Activated T-helper 1 cell treated with anti-CD3 and anti-CD28 coated beads, Interleukin-12 subunit alpha, Interleukin-12 subunit beta, Interleukin-2, Interleukin-4 antibody, amounts not matched to agents 30 ng/mL and 10 ng/mL and 1 ng/mL, durations not matched to agents 14 hours and 24 hours and 36 hours (primary cell): ENCODE measurements around the gene SUOX. TPM values are rescaled to one million over a fixed set of nuclear protein-coding genes. Genes with fewer than 3 reads are reported as not detected.
"Not testable (repeated sequence)": the region's sequence is repeated elsewhere in the genome, so short reads cannot be mapped to it uniquely, and the experiment has no call there.

Source experiments
- DNase-seq: peaks from one replicate; pipeline ENCODE4 v3.0.0; 2021; ENCODE audit warnings: low spot score
- H3K27ac Mint-ChIP-seq: one replicate; pipeline ENCODE4 v1.8.0; 2021; ENCODE audit warnings: mild to moderate bottlenecking, mixed read lengths
- H3K27me3 Mint-ChIP-seq: one replicate; pipeline ENCODE4 v1.8.0; 2022; ENCODE audit warnings: mild to moderate bottlenecking, moderate library complexity, mixed read lengths; ENCODE audit not compliant: insufficient read depth
- H3K36me3 Mint-ChIP-seq: one replicate; pipeline ENCODE4 v1.8.0; 2021; ENCODE audit warnings: low read depth, mixed read lengths
- H3K4me1 Mint-ChIP-seq: one replicate; pipeline ENCODE4 v1.8.0; 2021; ENCODE audit warnings: low read depth, mixed read lengths
- H3K4me3 Mint-ChIP-seq: one replicate; pipeline ENCODE4 v1.8.0; 2021; ENCODE audit warnings: mild to moderate bottlenecking, moderate library complexity, mixed read lengths
- H3K9me3 Mint-ChIP-seq: one replicate; pipeline ENCODE4 v1.8.0; 2021; ENCODE audit warnings: mixed read lengths
- intact Hi-C: fragments of 100-400 bp; cut with micrococcal nuclease; formaldehyde crosslinking; loops from one replicate; pipeline ENCODE4 v1.15.1; 2024
- total RNA-seq: library from RNA; stranded (reverse); gene quantifications from 2 replicates; pipeline ENCODE4 v1.2.3, GENCODE V29; 2022

The SUOX gene
- total RNA-seq, 1 donor from 2014 or later = 12.0 TPM

- peaks cover 56% of the 10 kb centered on the region for H3K36me3 Mint-ChIP-seq
- intact Hi-C loops = no loop called here
- no peak for DNase-seq
- no peaks in the 10 kb centered on the region for H3K9me3 Mint-ChIP-seq
- no peaks in the 10 kb centered on the region for H3K27me3 Mint-ChIP-seq
- H3K4me3 Mint-ChIP-seq = no peak overlapping the region
- peaks cover 67% of the 10 kb centered on the region for H3K4me1 Mint-ChIP-seq
- peak overlapping the region; percentile 84 for H3K27ac Mint-ChIP-seq
These were observed 40.1 kb downstream of the SUOX start for GRCh38 chr12:56037161-56037560.

GRCh38 chr12:56038022-56038655 lies 41.1 kb downstream of the SUOX start:
- H3K4me1 Mint-ChIP-seq = peaks cover 64% of the 10 kb centered on the region
- H3K27me3 Mint-ChIP-seq = no peaks in the 10 kb centered on the region
- peak overlapping the region; percentile 44 for H3K4me3 Mint-ChIP-seq
- peaks cover 55% of the 10 kb centered on the region for H3K36me3 Mint-ChIP-seq
- H3K9me3 Mint-ChIP-seq = no peaks in the 10 kb centered on the region
- intact Hi-C loops = no loop called here
- no peak for DNase-seq
- H3K27ac Mint-ChIP-seq = peak overlapping the region; percentile 49

GRCh38 chr12:56040151-56040550 lies 43.1 kb downstream of the SUOX start:
- peak overlapping the region; percentile 97 for H3K4me3 Mint-ChIP-seq
- H3K27ac Mint-ChIP-seq = peak overlapping the region; percentile 89
- DNase-seq = no peak
- no peaks in the 10 kb centered on the region for H3K27me3 Mint-ChIP-seq
- H3K4me1 Mint-ChIP-seq = peaks cover 66% of the 10 kb centered on the region
- no peaks in the 10 kb centered on the region for H3K9me3 Mint-ChIP-seq
- intact Hi-C loops = loop anchor here (2.0 to 10.0 kb wide), 3 partner anchors 119 to 182 kb away; partner anchors contain the start of genes MYL6, NABP2, RNF41 and SMARCC2
- peaks cover 61% of the 10 kb centered on the region for H3K36me3 Mint-ChIP-seq

GRCh38 chr12:56040963-56041551 lies 44.0 kb downstream of the SUOX start:
- Mint-ChIP-seq H3K36me3 (peaks cover 56% of the 10 kb centered on the region), H3K9me3 (no peaks in the 10 kb centered on the region), H3K4me1 (peaks cover 57% of the 10 kb centered on the region), H3K4me3 (peak overlapping the region; percentile 97), H3K27me3 (no peaks in the 10 kb centered on the region), H3K27ac (peak overlapping the region; percentile 89)
- intact Hi-C loops = loop anchor here (1.0 to 10.0 kb wide), 14 partner anchors 12 to 303 kb away; partner anchors contain the start of genes DNAJC14, IKZF4, MYL6 and NABP2
- DNase-seq = no peak

- intact Hi-C loops = loop anchor here (1.0 to 10.0 kb wide), 14 partner anchors 12 to 303 kb away; partner anchors contain the start of genes DNAJC14, IKZF4, MYL6 and NABP2
- peak within 1 kb of the TSS; percentile 97 for H3K4me3 Mint-ChIP-seq
- peak within 1 kb of the TSS; percentile 97 for H3K27ac Mint-ChIP-seq
- peak; percentile 90 for DNase-seq
- peaks cover 49% of the 10 kb centered on the region for H3K4me1 Mint-ChIP-seq
- no peaks in the 10 kb centered on the region for H3K27me3 Mint-ChIP-seq
- H3K9me3 Mint-ChIP-seq = no peaks in the 10 kb centered on the region
- peaks cover 51% of the 10 kb centered on the region for H3K36me3 Mint-ChIP-seq
These were observed 44.7 kb downstream of the SUOX start, which contains the start of gene RPS26 for GRCh38 chr12:56041552-56042429. Gene RPS26, plus strand, starts transcription at chr12:56041918. Its CDS starts 249 bp downstream, at chr12:56042167.

GRCh38 chr12:56042430-56042813 lies 45.3 kb downstream of the SUOX start:
- not testable (repeated sequence) for DNase-seq, H3K9me3 Mint-ChIP-seq, H3K27me3 Mint-ChIP-seq
- H3K27ac Mint-ChIP-seq = peak overlapping the region; percentile 97
- H3K4me3 Mint-ChIP-seq = peak overlapping the region; percentile 97
- peaks cover 48% of the 10 kb centered on the region for H3K4me1 Mint-ChIP-seq
- intact Hi-C loops = loop anchor here (5.0 to 10.0 kb wide), 2 partner anchors 142 to 180 kb away; partner anchors contain the start of genes NABP2, RNF41 and SMARCC2
- peaks cover 47% of the 10 kb centered on the region for H3K36me3 Mint-ChIP-seq

GRCh38 chr12:56042843-56043242 lies 45.8 kb downstream of the SUOX start:
- Mint-ChIP-seq H3K4me1 (peaks cover 46% of the 10 kb centered on the region), H3K27me3 (no peaks in the 10 kb centered on the region), H3K27ac (peak overlapping the region; percentile 97), H3K9me3 (no peaks in the 10 kb centered on the region), H3K4me3 (peak overlapping the region; percentile 97), H3K36me3 (peaks cover 44% of the 10 kb centered on the region)
- no peak for DNase-seq
- intact Hi-C loops = loop anchor here (5.0 to 10.0 kb wide), 2 partner anchors 142 to 179 kb away; partner anchors contain the start of genes NABP2, RNF41 and SMARCC2

GRCh38 chr12:56046027-56046780 lies 49.1 kb downstream of the SUOX start:
- no peak for DNase-seq
- intact Hi-C loops = loop anchor here (2.0 to 10.0 kb wide), 2 partner anchors 107 to 139 kb away; partner anchors contain the start of genes MYL6B and SMARCC2
- H3K27ac Mint-ChIP-seq = peak overlapping the region; percentile 76
- H3K36me3 Mint-ChIP-seq = peaks cover 31% of the 10 kb centered on the region
- H3K4me3 Mint-ChIP-seq = no peak overlapping the region
- H3K27me3 Mint-ChIP-seq = no peaks in the 10 kb centered on the region
- H3K9me3 Mint-ChIP-seq = no peaks in the 10 kb centered on the region
- peaks cover 24% of the 10 kb centered on the region for H3K4me1 Mint-ChIP-seq

GRCh38 chr12:56053407-56053893 lies 56.4 kb downstream of the SUOX start:
- no peak overlapping the region for H3K4me3 Mint-ChIP-seq
- intact Hi-C loops = no loop called here
- H3K27ac Mint-ChIP-seq = no peak overlapping the region
- H3K36me3 Mint-ChIP-seq = no peaks in the 10 kb centered on the region
- peaks cover 7% of the 10 kb centered on the region for H3K4me1 Mint-ChIP-seq
- no peak for DNase-seq
- H3K9me3 Mint-ChIP-seq = no peaks in the 10 kb centered on the region
- H3K27me3 Mint-ChIP-seq = peaks cover 8% of the 10 kb centered on the region
